ENCODE data around the gene PMPCA.

Gene PMPCA

GRCh38 chr9:136463578-136463977, 53.1 kb downstream of the PMPCA start:
- no peak for DNase-seq

GRCh38 chr9:136464241-136464640, 53.8 kb downstream of the PMPCA start:
- DNase-seq: no peak

GRCh38 chr9:136465500-136466154, 55.2 kb downstream of the PMPCA start:
- no peak for DNase-seq

- DNase-seq: no peak
Measured at GRCh38 chr9:136466155-136466541, 55.7 kb downstream of the PMPCA start.

GRCh38 chr9:136467766-136468165, 57.3 kb downstream of the PMPCA start:
- DNase-seq: no peak

GRCh38 chr9:136470356-136470755, 59.9 kb downstream of the PMPCA start:
- no peak for DNase-seq

GRCh38 chr9:136470792-136471469, 60.5 kb downstream of the PMPCA start:
- DNase-seq: no peak

GRCh38 chr9:136471802-136472487, 61.5 kb downstream of the PMPCA start:
- DNase-seq: no peak

- DNase-seq: no peak
Measured at GRCh38 chr9:136472640-136473353, 62.3 kb downstream of the PMPCA start.

- no peak for DNase-seq
Measured at GRCh38 chr9:136473354-136473721, 62.9 kb downstream of the PMPCA start.

Measured in stimulated activated CD4-positive, alpha-beta T cell treated with anti-CD3 and anti-CD28 coated beads, Interleukin-4, amount 100 ng/mL, for 24 hours (primary cell).